NCI-H2081 (cell line): ENCODE data around the gene SPACA5.
A peak's percentile ranks its signal among the peaks of the same experiment; 100 is the strongest.
"Not testable (repeated sequence)": the region's sequence is repeated elsewhere in the genome, so short reads cannot be mapped to it uniquely, and the experiment has no call there.

Source experiments
- DNase-seq, 2 experiments: peaks; one replicate each; lab custom pipeline; 2025; lab: John Stamatoyannopoulos, UW

Gene SPACA5

GRCh38 chrX:48021026-48021900 lies 14.5 kb downstream of the SPACA5 start:
- peak; percentile 71 to 86 for DNase-seq

GRCh38 chrX:48022100-48022499 lies 15.3 kb downstream of the SPACA5 start:
- no peak for DNase-seq

GRCh38 chrX:48022738-48023137 lies 15.9 kb downstream of the SPACA5 start:
- DNase-seq, result no peak

- DNase-seq, result peak; percentile 53 to 63
Observed at GRCh38 chrX:48025561-48025960, 18.8 kb downstream of the SPACA5 start.

GRCh38 chrX:48027545-48027944 lies 20.8 kb downstream of the SPACA5 start:
- not testable (repeated sequence) for DNase-seq

GRCh38 chrX:48028091-48028490 lies 21.3 kb downstream of the SPACA5 start:
- DNase-seq, result no peak

GRCh38 chrX:48030237-48030636 lies 23.4 kb downstream of the SPACA5 start:
- no peak for DNase-seq

GRCh38 chrX:48030641-48031173 lies 23.9 kb downstream of the SPACA5 start:
- DNase-seq, result not testable (repeated sequence)

- no peak for DNase-seq
Observed at GRCh38 chrX:48035891-48036290, 29.1 kb downstream of the SPACA5 start.

- DNase-seq, result no peak
Observed at GRCh38 chrX:48043056-48043455, 36.3 kb downstream of the SPACA5 start.

- DNase-seq, result no peak
Observed at GRCh38 chrX:48045410-48046311, 38.9 kb downstream of the SPACA5 start.

- DNase-seq, result no peak
Observed at GRCh38 chrX:48046846-48047245, 40.1 kb downstream of the SPACA5 start.

GRCh38 chrX:48058621-48059295 lies 52.0 kb downstream of the SPACA5 start:
- no peak for DNase-seq

- no peak for DNase-seq
Observed at GRCh38 chrX:48059296-48059639, 52.5 kb downstream of the SPACA5 start.
